HepG2 (cell line): ENCODE data around the gene FNDC7. TPM values are rescaled to one million over a fixed set of nuclear protein-coding genes. Genes with fewer than 3 reads are reported as not detected.

Experiments used
- BCL6 ChIP-seq: IDR thresholded peaks from 2 replicates; pipeline ENCODE4 v1.6.1; 2016; ENCODE audit warnings: missing genetic modification reagents, missing compliant biosample characterization
- ETV6 ChIP-seq: sonication (generic); formaldehyde crosslinking; conservative IDR thresholded peaks from 2 replicates; pipeline ENCODE4 v1.4.0; 2020; ENCODE audit warnings: missing genetic modification reagents
- FOXP1 ChIP-seq, 2 experiments: fragments of 450-650 bp in 1 of 2; IDR thresholded peaks; 2 replicates each; pipeline ENCODE4 v1.6.1; 2017 to 2018; ENCODE audit warnings: antibody characterized with exemption in 1 of 2
- HDAC1 ChIP-seq: sonication (generic); formaldehyde crosslinking; IDR thresholded peaks from 2 replicates; pipeline ENCODE4 v1.5.1; 2020; ENCODE audit warnings: mild to moderate bottlenecking, missing genetic modification reagents
- NPAS2 ChIP-seq: sonication (generic); formaldehyde crosslinking; IDR thresholded peaks from 2 replicates; pipeline ENCODE4 v1.8.0; 2022; ENCODE audit warnings: mild to moderate bottlenecking, missing genetic modification reagents, borderline replicate concordance
- PATZ1 ChIP-seq: sonication (generic); formaldehyde crosslinking; IDR thresholded peaks from 2 replicates; pipeline ENCODE4 v1.4.0; 2020; ENCODE audit warnings: missing genetic modification reagents
- RBAK ChIP-seq: sonication (generic); formaldehyde crosslinking; IDR thresholded peaks from 2 replicates; pipeline ENCODE4 v1.5.1; 2020; ENCODE audit warnings: mild to moderate bottlenecking, missing genetic modification reagents
- RNF219 ChIP-seq: sonication (generic); formaldehyde crosslinking; IDR thresholded peaks from 2 replicates; pipeline ENCODE4 v1.5.0; 2020; ENCODE audit warnings: mild to moderate bottlenecking, missing genetic modification reagents
- SMAD9 ChIP-seq: sonication (generic); formaldehyde crosslinking; IDR thresholded peaks from 2 replicates; pipeline ENCODE4 v1.5.1; 2020; ENCODE audit warnings: mild to moderate bottlenecking, missing genetic modification reagents
- TBX2 ChIP-seq: sonication (generic); formaldehyde crosslinking; IDR thresholded peaks from 2 replicates; pipeline ENCODE4 v1.5.0; 2020; ENCODE audit warnings: missing genetic modification reagents, mild to moderate bottlenecking, borderline replicate concordance
- TFDP1 ChIP-seq: IDR thresholded peaks from 2 replicates; pipeline ENCODE4 v1.6.1; 2016; ENCODE audit warnings: missing compliant biosample characterization, missing genetic modification reagents, borderline replicate concordance
- WIZ ChIP-seq: sonication (generic); formaldehyde crosslinking; IDR thresholded peaks from 2 replicates; pipeline ENCODE4 v1.5.1; 2020; ENCODE audit warnings: mild to moderate bottlenecking, missing genetic modification reagents
- ZNF33A ChIP-seq: sonication (generic); formaldehyde crosslinking; IDR thresholded peaks from 2 replicates; pipeline ENCODE4 v1.5.1; 2020; ENCODE audit warnings: missing genetic modification reagents, mild to moderate bottlenecking, moderate library complexity, borderline replicate concordance
- ZNF552 ChIP-seq: sonication (generic); formaldehyde crosslinking; IDR thresholded peaks from 2 replicates; pipeline ENCODE4 v1.9.0; 2022; ENCODE audit warnings: missing genetic modification reagents, mild to moderate bottlenecking, borderline replicate concordance
- ZNF564 ChIP-seq: sonication (generic); formaldehyde crosslinking; IDR thresholded peaks from 2 replicates; pipeline ENCODE4 v1.8.1; 2023; ENCODE audit warnings: mild to moderate bottlenecking, missing genetic modification reagents
- polyA plus RNA-seq, 8 experiments: library from polyadenylated mRNA; depleted of rRNA in 3 of 8; stranded (reverse) in 7 of 8; unstranded in 1 of 8; fragments of >200 nt; fragmentation: Illumina TruSeq in 4 of 8; extraction: Trizol in 4 of 8; gene quantifications; 2 replicates each; pipeline versions ENCODE4 v1.2.1 to v1.2.3, GENCODE V29; 2011 to 2016; ENCODE audit warnings: low read depth in 4 of 8, missing spikeins in 1 of 8, mixed read lengths in 1 of 8; ENCODE audit not compliant: insufficient read depth in 1 of 8
- total RNA-seq, 5 experiments: library from RNA; depleted of rRNA; stranded (reverse); fragments of >200 nt; fragmentation: Illumina TruSeq; extraction: Trizol; gene quantifications; 2 replicates each; pipeline ENCODE4 v1.2.3, GENCODE V29; 2016; ENCODE audit warnings: low read depth in 1 of 5
- TF ChIP-seq, protein P1 (sequence below): sonication (generic); formaldehyde crosslinking; IDR thresholded peaks from 2 replicates; pipeline ENCODE4 v1.4.0; 2020; ENCODE audit warnings: missing genetic modification reagents, borderline replicate concordance
- TF ChIP-seq, protein P2 (sequence below): sonication (generic); formaldehyde crosslinking; IDR thresholded peaks from 2 replicates; pipeline ENCODE4 v1.8.1; 2023; ENCODE audit warnings: missing genetic modification reagents, mild to moderate bottlenecking, borderline replicate concordance

The FNDC7 gene
- total and polyA plus RNA-seq, 2 of the 13 experiments (the other 11 are each of a cell fraction or from before 2014, with no cell fraction given): 0.03 TPM; not detected in 1

DNA sequence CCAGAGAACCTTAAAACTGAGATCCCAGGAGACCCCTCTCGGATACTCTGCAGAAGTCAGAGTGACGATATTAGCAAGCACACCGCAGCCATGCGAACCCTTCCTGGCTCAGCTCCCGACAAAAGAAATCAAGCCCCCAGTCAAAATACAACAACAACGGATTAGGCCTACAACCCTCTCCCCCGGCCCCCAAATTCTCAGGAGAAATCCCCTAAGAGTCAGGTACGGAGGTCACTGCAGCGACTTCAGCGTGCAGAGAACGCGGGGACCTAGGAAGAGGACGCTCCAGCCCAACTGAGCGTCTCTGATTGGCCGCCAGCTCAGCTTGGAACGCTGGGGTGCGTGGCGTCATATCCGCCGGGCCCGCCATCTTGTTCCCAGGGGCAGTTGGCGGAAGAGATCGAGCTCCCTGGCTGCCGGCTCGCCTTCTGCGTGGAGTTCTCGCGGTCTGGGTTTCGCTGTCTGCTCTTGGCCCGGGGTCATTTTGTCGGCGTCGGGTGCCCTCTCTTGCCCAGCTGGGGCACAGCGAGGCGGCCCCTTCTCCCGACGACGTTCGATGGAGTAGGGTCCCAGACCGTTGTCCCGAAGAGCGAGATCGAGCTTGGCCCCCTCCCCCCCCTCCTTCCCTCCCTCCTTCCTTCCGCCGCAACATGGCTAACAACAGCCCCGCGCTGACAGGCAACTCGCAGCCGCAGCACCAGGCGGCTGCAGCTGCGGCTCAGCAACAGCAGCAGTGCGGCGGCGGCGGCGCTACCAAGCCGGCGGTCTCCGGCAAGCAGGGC is 20.6 kb upstream of the FNDC7 start, which contains the start of gene PRPF38B (continued):
- TF ChIP-seq TFDP1 (CRISPR knock-in tag) (peak; percentile 69; the same call in 1 of the 2 replicates), WIZ (no peak), ZNF552 (CRISPR knock-in tag) (no peak; the same call in 1 of the 2 replicates), ZNF564 (CRISPR knock-in tag) (peak; percentile 91), SMAD9 (0 out of 2 replicates have a peak, but pooled peaks have one; percentile 5), HDAC1 (peak; percentile 78), RNF219 (CRISPR knock-in tag) (0 out of 2 replicates have a peak, but pooled peaks have one; percentile 54), ETV6 (no peak), ZNF33A (CRISPR knock-in tag) (no peak), BCL6 (CRISPR knock-in tag) (no peak), FOXP1 (IDR thresholded peaks at IDR 0.05) (no peak), FOXP1 (CRISPR knock-in tag; IDR thresholded peaks at IDR 0.05) (no peak), RBAK (CRISPR knock-in tag) (no peak), NPAS2 (CRISPR knock-in tag) (no peak), PATZ1 (CRISPR knock-in tag) (0 out of 2 replicates have a peak, but pooled peaks have one; percentile 57), TBX2 (CRISPR knock-in tag) (peak; percentile 75; the same call in 1 of the 2 replicates)
- TF ChIP-seq, protein P1, sequence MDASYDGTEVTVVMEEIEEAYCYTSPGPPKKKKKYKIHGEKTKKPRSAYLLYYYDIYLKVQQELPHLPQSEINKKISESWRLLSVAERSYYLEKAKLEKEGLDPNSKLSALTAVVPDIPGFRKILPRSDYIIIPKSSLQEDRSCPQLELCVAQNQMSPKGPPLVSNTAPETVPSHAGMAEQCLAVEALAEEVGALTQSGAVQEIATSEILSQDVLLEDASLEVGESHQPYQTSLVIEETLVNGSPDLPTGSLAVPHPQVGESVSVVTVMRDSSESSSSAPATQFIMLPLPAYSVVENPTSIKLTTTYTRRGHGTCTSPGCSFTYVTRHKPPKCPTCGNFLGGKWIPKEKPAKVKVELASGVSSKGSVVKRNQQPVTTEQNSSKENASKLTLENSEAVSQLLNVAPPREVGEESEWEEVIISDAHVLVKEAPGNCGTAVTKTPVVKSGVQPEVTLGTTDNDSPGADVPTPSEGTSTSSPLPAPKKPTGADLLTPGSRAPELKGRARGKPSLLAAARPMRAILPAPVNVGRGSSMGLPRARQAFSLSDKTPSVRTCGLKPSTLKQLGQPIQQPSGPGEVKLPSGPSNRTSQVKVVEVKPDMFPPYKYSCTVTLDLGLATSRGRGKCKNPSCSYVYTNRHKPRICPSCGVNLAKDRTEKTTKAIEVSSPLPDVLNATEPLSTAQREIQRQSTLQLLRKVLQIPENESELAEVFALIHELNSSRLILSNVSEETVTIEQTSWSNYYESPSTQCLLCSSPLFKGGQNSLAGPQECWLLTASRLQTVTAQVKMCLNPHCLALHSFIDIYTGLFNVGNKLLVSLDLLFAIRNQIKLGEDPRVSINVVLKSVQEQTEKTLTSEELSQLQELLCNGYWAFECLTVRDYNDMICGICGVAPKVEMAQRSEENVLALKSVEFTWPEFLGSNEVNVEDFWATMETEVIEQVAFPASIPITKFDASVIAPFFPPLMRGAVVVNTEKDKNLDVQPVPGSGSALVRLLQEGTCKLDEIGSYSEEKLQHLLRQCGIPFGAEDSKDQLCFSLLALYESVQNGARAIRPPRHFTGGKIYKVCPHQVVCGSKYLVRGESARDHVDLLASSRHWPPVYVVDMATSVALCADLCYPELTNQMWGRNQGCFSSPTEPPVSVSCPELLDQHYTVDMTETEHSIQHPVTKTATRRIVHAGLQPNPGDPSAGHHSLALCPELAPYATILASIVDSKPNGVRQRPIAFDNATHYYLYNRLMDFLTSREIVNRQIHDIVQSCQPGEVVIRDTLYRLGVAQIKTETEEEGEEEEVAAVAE (CRISPR knock-in tag): no peak
- TF ChIP-seq, protein P2, sequence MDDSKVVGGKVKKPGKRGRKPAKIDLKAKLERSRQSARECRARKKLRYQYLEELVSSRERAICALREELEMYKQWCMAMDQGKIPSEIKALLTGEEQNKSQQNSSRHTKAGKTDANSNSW (CRISPR knock-in tag): no peak
